HepG2 (cell line): ENCODE data around the gene IMPDH2. TPM values are rescaled to one million over a fixed set of nuclear protein-coding genes. Genes with fewer than 3 reads are reported as not detected.

Experiments used
- CCAR2 ChIP-seq: fragments of 200-400 bp; formaldehyde crosslinking; optimal IDR thresholded peaks from 2 replicates; pipeline ENCODE3; 2018; ENCODE audit warnings: low read depth, mild to moderate bottlenecking, low read length, moderate library complexity
- HOXA7 ChIP-seq: sonication (generic); formaldehyde crosslinking; IDR thresholded peaks from 2 replicates; pipeline ENCODE4 v1.8.1; 2022; ENCODE audit warnings: mild to moderate bottlenecking, missing genetic modification reagents, moderate library complexity
- IRX3 ChIP-seq: sonication (generic); formaldehyde crosslinking; IDR thresholded peaks from 2 replicates; pipeline ENCODE4 v1.8.1; 2023; ENCODE audit warnings: mild to moderate bottlenecking, low read depth, missing genetic modification reagents, borderline replicate concordance
- JARID2 ChIP-seq: sonication (generic); formaldehyde crosslinking; IDR thresholded peaks from 2 replicates; pipeline ENCODE4 v1.8.1; 2023; ENCODE audit warnings: missing genetic modification reagents, inconsistent platforms; ENCODE audit not compliant: insufficient replicate concordance
- KDM1A ChIP-seq: IDR thresholded peaks from 2 replicates; pipeline ENCODE4 v1.6.1; 2016; ENCODE audit warnings: missing compliant biosample characterization
- KIAA2018 ChIP-seq: sonication (generic); formaldehyde crosslinking; IDR thresholded peaks from 2 replicates; pipeline ENCODE4 v1.5.0; 2020; ENCODE audit warnings: mild to moderate bottlenecking, missing genetic modification reagents, borderline replicate concordance
- KLF12 ChIP-seq: sonication (generic); formaldehyde crosslinking; IDR thresholded peaks from 2 replicates; pipeline ENCODE4 v1.4.0; 2020; ENCODE audit warnings: missing genetic modification reagents, borderline replicate concordance
- MAZ ChIP-seq, 2 experiments: sonication (generic) in 1 of 2; formaldehyde crosslinking in 1 of 2; IDR thresholded peaks; 2 replicates each; pipeline versions ENCODE4 v1.5.0 to v1.6.1; 2012 to 2020; ENCODE audit warnings: low read depth in 2 of 2, mild to moderate bottlenecking in 2 of 2, borderline replicate concordance in 1 of 2, improper control_type of control experiment in 1 of 2, low read length in 1 of 2, missing genetic modification reagents in 1 of 2, moderate library complexity in 1 of 2
- MIXL1 ChIP-seq: IDR thresholded peaks from 2 replicates; pipeline ENCODE4 v1.6.1; 2016
- MXI1 ChIP-seq: IDR thresholded peaks from 3 replicates; pipeline ENCODE4 v1.6.1; 2012; ENCODE audit warnings: low read depth, low read length, inconsistent platforms, borderline replicate concordance
- PAX8 ChIP-seq: sonication (generic); formaldehyde crosslinking; IDR thresholded peaks from 2 replicates; pipeline ENCODE4 v1.8.0; 2022; ENCODE audit warnings: mild to moderate bottlenecking, missing genetic modification reagents, borderline replicate concordance
- PREB ChIP-seq: sonication (generic); formaldehyde crosslinking; IDR thresholded peaks from 2 replicates; pipeline ENCODE4 v1.4.0; 2020; ENCODE audit warnings: missing genetic modification reagents
- RCOR2 ChIP-seq: IDR thresholded peaks from 2 replicates; pipeline ENCODE4 v1.6.1; 2016; ENCODE audit warnings: missing biosample characterization, missing genetic modification reagents
- RFXAP ChIP-seq: sonication (generic); formaldehyde crosslinking; IDR thresholded peaks from 2 replicates; pipeline ENCODE4 v1.4.0; 2020; ENCODE audit warnings: missing genetic modification reagents, borderline replicate concordance
- SSRP1 ChIP-seq: IDR thresholded peaks from 2 replicates; pipeline ENCODE4 v1.6.1; 2016; ENCODE audit warnings: control low read depth
- ZC3H13 ChIP-seq: sonication (generic); formaldehyde crosslinking; IDR thresholded peaks from 2 replicates; pipeline ENCODE4 v1.8.1; 2023; ENCODE audit warnings: mild to moderate bottlenecking, missing genetic modification reagents, moderate library complexity
- ZNF121 ChIP-seq: sonication (generic); formaldehyde crosslinking; IDR thresholded peaks from 2 replicates; pipeline ENCODE4 v1.5.0; 2020; ENCODE audit warnings: mild to moderate bottlenecking, missing genetic modification reagents
- ZNF33B ChIP-seq: sonication (generic); formaldehyde crosslinking; IDR thresholded peaks from 2 replicates; pipeline ENCODE4 v1.5.1; 2020; ENCODE audit warnings: mild to moderate bottlenecking, missing genetic modification reagents
- ZSCAN20 ChIP-seq: sonication (generic); formaldehyde crosslinking; IDR thresholded peaks from 2 replicates; pipeline ENCODE4 v1.4.0; 2020; ENCODE audit warnings: missing genetic modification reagents, mild to moderate bottlenecking, borderline replicate concordance
- polyA plus RNA-seq, 8 experiments: library from polyadenylated mRNA; depleted of rRNA in 3 of 8; stranded (reverse) in 7 of 8; unstranded in 1 of 8; fragments of >200 nt; fragmentation: Illumina TruSeq in 4 of 8; extraction: Trizol in 4 of 8; gene quantifications; 2 replicates each; pipeline versions ENCODE4 v1.2.1 to v1.2.3, GENCODE V29; 2011 to 2016; ENCODE audit warnings: low read depth in 4 of 8, missing spikeins in 1 of 8, mixed read lengths in 1 of 8; ENCODE audit not compliant: insufficient read depth in 1 of 8
- total RNA-seq, 5 experiments: library from RNA; depleted of rRNA; stranded (reverse); fragments of >200 nt; fragmentation: Illumina TruSeq; extraction: Trizol; gene quantifications; 2 replicates each; pipeline ENCODE4 v1.2.3, GENCODE V29; 2016; ENCODE audit warnings: low read depth in 1 of 5
- TF ChIP-seq, protein P1 (sequence below): sonication (generic); formaldehyde crosslinking; IDR thresholded peaks from 2 replicates; pipeline ENCODE4 v1.8.0; 2023; ENCODE audit warnings: mild to moderate bottlenecking, missing genetic modification reagents

IMPDH2 gene
- total and polyA plus RNA-seq, 2 of the 13 experiments (the other 11 are each of a cell fraction or from before 2014, with no cell fraction given): 248 to 260 TPM

DNA sequence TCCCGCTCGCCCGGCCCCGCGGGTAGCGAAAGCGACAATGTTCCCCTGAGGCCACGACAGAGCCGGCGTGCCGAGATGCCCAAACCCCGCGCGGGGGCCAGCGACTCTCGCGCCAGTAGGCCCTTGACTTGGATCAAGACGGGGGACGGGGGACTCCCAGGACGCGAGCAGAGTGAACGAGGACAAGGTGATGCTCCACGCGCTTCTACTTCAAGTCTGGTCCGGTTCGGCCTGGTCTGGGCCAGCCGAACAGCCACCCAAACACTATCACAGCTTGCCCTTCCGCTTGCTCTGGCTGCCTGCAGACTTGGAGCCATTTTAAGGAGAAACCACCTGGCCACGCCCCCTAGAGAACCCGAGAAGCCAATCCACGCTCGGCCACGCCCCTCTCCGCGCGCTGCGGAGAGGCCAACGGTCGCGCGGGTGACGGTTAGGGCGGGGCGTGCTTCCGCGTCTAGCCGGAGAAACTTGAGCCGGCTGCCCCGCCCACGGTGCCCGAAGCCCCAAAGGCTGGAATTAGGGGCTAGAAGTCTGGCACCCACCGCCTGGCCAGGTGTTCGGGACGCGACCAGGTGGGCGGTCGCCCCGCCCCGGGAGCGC lies 7.9 kb downstream of the IMPDH2 start (continued):
- TF ChIP-seq KIAA2018 (CRISPR knock-in tag): no peak
- peak; percentile 74; the same call in 1 of the 3 replicates for TF ChIP-seq MXI1
- no peak for TF ChIP-seq SSRP1
- 0 out of 2 replicates have a peak, but pooled peaks have one; percentile 79 for TF ChIP-seq ZSCAN20 (CRISPR knock-in tag)
- TF ChIP-seq PAX8 (CRISPR knock-in tag): 0 out of 2 replicates have a peak, but pooled peaks have one; percentile 59
- no peak for TF ChIP-seq KDM1A (CRISPR knock-in tag)
- no peak for TF ChIP-seq RCOR2 (CRISPR knock-in tag)
- 0 out of 2 replicates have a peak, but pooled peaks have one; percentile 75 for TF ChIP-seq IRX3 (CRISPR knock-in tag)
- no peak; the same call in none of the 2 replicates for TF ChIP-seq ZC3H13
- TF ChIP-seq PREB (CRISPR knock-in tag): no peak
- TF ChIP-seq KLF12: peak; percentile 98; the same call in 1 of the 2 replicates
- no peak for TF ChIP-seq ZNF121 (CRISPR knock-in tag)
- TF ChIP-seq HOXA7: no peak
- no peak for TF ChIP-seq CCAR2
- TF ChIP-seq RFXAP (CRISPR knock-in tag): 0 out of 2 replicates have a peak, but pooled peaks have one; percentile 17
- TF ChIP-seq MAZ (IDR thresholded peaks at IDR 0.05; ENCODE audit: borderline replicate concordance, low read depth, low read length): no peak
- TF ChIP-seq MAZ (CRISPR knock-in tag; IDR thresholded peaks at IDR 0.05; ENCODE audit: low read depth): peak; percentile 22; the same call in 1 of the 2 replicates
- no peak for TF ChIP-seq ZNF33B
- TF ChIP-seq, protein P1, sequence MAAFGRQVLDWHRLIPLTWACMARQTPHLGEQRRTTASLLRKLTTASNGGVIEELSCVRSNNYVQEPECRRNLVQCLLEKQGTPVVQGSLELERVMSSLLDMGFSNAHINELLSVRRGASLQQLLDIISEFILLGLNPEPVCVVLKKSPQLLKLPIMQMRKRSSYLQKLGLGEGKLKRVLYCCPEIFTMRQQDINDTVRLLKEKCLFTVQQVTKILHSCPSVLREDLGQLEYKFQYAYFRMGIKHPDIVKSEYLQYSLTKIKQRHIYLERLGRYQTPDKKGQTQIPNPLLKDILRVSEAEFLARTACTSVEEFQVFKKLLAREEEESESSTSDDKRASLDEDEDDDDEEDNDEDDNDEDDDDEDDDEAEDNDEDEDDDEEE: peak; percentile 56; the same call in 1 of the 2 replicates
- no peak for TF ChIP-seq JARID2 (CRISPR knock-in tag)
- TF ChIP-seq MIXL1 (CRISPR knock-in tag): peak; percentile 45; the same call in 1 of the 2 replicates
